ENCODE results near the gene PCDHGC4.

PCDHGC4 gene

DNA sequence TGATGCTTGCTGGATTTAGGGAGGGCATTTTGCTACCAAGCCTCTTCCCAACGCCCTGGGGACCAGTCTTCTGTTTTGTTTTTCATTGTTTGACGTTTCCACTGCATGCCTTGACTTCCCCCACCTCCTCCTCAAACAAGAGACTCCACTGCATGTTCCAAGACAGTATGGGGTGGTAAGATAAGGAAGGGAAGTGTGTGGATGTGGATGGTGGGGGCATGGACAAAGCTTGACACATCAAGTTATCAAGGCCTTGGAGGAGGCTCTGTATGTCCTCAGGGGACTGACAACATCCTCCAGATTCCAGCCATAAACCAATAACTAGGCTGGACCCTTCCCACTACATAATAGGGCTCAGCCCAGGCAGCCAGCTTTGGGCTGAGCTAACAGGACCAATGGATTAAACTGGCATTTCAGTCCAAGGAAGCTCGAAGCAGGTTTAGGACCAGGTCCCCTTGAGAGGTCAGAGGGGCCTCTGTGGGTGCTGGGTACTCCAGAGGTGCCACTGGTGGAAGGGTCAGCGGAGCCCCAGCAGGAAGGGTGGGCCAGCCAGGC lies 27.0 kb downstream of the PCDHGC4 start:
- Histone ChIP-seq H3K27ac (ENCODE audit: low read depth, low read length, poor library complexity, severe bottlenecking) (peak overlapping the region; percentile 90), H3K4me1 (ENCODE audit: insufficient read depth, low read length, severe bottlenecking) (peaks cover 94% of the 10 kb centered on the region), H3K9me2 (ENCODE audit: low read depth, low read length) (no peaks in the 10 kb centered on the region), H3K9ac (ENCODE audit: low read length) (peak overlapping the region; percentile 69; the same call in 1 of the 2 replicates), H2AFZ (ENCODE audit: low read length) (no peak overlapping the region), H3K9me3 (ENCODE audit: low read length) (no peaks in the 10 kb centered on the region), H3K27me3 (ENCODE audit: insufficient read depth, low read length) (no peaks in the 10 kb centered on the region), H3K4me2 (ENCODE audit: low read length) (peak overlapping the region; percentile 86; the same call in 1 of the 2 replicates), H3K36me3 (ENCODE audit: insufficient read depth, low read length) (peaks cover 6% of the 10 kb centered on the region; the same call in 1 of the 2 replicates), H4K20me1 (ENCODE audit: insufficient read depth, low read length) (no peaks in the 10 kb centered on the region), H3F3A (ENCODE audit: insufficient read depth, low read length) (no peaks in the 10 kb centered on the region), H3K4me3 (ENCODE audit: low read depth, low read length, poor library complexity, severe bottlenecking) (peak overlapping the region; percentile 61), H3K79me2 (ENCODE audit: insufficient read depth, low read length) (no peaks in the 10 kb centered on the region)
- TF ChIP-seq, protein P1, sequence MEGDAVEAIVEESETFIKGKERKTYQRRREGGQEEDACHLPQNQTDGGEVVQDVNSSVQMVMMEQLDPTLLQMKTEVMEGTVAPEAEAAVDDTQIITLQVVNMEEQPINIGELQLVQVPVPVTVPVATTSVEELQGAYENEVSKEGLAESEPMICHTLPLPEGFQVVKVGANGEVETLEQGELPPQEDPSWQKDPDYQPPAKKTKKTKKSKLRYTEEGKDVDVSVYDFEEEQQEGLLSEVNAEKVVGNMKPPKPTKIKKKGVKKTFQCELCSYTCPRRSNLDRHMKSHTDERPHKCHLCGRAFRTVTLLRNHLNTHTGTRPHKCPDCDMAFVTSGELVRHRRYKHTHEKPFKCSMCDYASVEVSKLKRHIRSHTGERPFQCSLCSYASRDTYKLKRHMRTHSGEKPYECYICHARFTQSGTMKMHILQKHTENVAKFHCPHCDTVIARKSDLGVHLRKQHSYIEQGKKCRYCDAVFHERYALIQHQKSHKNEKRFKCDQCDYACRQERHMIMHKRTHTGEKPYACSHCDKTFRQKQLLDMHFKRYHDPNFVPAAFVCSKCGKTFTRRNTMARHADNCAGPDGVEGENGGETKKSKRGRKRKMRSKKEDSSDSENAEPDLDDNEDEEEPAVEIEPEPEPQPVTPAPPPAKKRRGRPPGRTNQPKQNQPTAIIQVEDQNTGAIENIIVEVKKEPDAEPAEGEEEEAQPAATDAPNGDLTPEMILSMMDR (IDR thresholded peaks at IDR 0.05; ENCODE audit: low read length), result no peak
- TF ChIP-seq EZH2 (IDR thresholded peaks at IDR 0.05; ENCODE audit: borderline replicate concordance, low read length), result no peak

- peak overlapping the region; percentile 61 for H3K4me3 ChIP-seq (ENCODE audit: low read depth, low read length, poor library complexity, severe bottlenecking)
- no peaks in the 10 kb centered on the region for H3F3A ChIP-seq (ENCODE audit: insufficient read depth, low read length)
These were observed 27.6 kb downstream of the PCDHGC4 start for GRCh38 chr5:141512390-141512910.

GRCh38 chr5:141512911-141513626 lies 28.2 kb downstream of the PCDHGC4 start:
- TF ChIP-seq, protein P1 (IDR thresholded peaks at IDR 0.05; ENCODE audit: low read length), result no peak
- TF ChIP-seq EZH2 (IDR thresholded peaks at IDR 0.05; ENCODE audit: borderline replicate concordance, low read length), result no peak
- Histone ChIP-seq H2AFZ (ENCODE audit: low read length) (no peak overlapping the region; the same call in 1 of the 2 replicates), H3K9me3 (ENCODE audit: low read length) (no peaks in the 10 kb centered on the region), H3K36me3 (ENCODE audit: insufficient read depth, low read length) (peaks cover 9% of the 10 kb centered on the region; the same call in 1 of the 2 replicates), H3K9ac (ENCODE audit: low read length) (peak overlapping the region; percentile 69), H3K4me1 (ENCODE audit: insufficient read depth, low read length, severe bottlenecking) (peaks cover 82% of the 10 kb centered on the region), H3K4me2 (ENCODE audit: low read length) (peak overlapping the region; percentile 86), H3K27me3 (ENCODE audit: insufficient read depth, low read length) (no peaks in the 10 kb centered on the region), H3K4me3 (ENCODE audit: low read depth, low read length, poor library complexity, severe bottlenecking) (peak overlapping the region; percentile 61), H4K20me1 (ENCODE audit: insufficient read depth, low read length) (no peaks in the 10 kb centered on the region), H3F3A (ENCODE audit: insufficient read depth, low read length) (no peaks in the 10 kb centered on the region), H3K27ac (ENCODE audit: low read depth, low read length, poor library complexity, severe bottlenecking) (peak overlapping the region; percentile 90), H3K79me2 (ENCODE audit: insufficient read depth, low read length) (no peaks in the 10 kb centered on the region), H3K9me2 (ENCODE audit: low read depth, low read length) (no peaks in the 10 kb centered on the region)

More at GRCh38 chr5:141512390-141512910, 27.6 kb downstream of the PCDHGC4 start:
- peak overlapping the region; percentile 90 for H3K27ac ChIP-seq (ENCODE audit: low read depth, low read length, poor library complexity, severe bottlenecking)
- H3K27me3 ChIP-seq (ENCODE audit: insufficient read depth, low read length), result no peaks in the 10 kb centered on the region
- peaks cover 88% of the 10 kb centered on the region for H3K4me1 ChIP-seq (ENCODE audit: insufficient read depth, low read length, severe bottlenecking)
- peak overlapping the region; percentile 69 for H3K9ac ChIP-seq (ENCODE audit: low read length)
- peak overlapping the region; percentile 86 for H3K4me2 ChIP-seq (ENCODE audit: low read length)
- H3K9me3 ChIP-seq (ENCODE audit: low read length), result no peaks in the 10 kb centered on the region
- H3K79me2 ChIP-seq (ENCODE audit: insufficient read depth, low read length), result no peaks in the 10 kb centered on the region
- no peaks in the 10 kb centered on the region for H3K9me2 ChIP-seq (ENCODE audit: low read depth, low read length)
- no peak overlapping the region; the same call in 1 of the 2 replicates for H2AFZ ChIP-seq (ENCODE audit: low read length)
- peaks cover 9% of the 10 kb centered on the region; the same call in 1 of the 2 replicates for H3K36me3 ChIP-seq (ENCODE audit: insufficient read depth, low read length)
- no peaks in the 10 kb centered on the region for H4K20me1 ChIP-seq (ENCODE audit: insufficient read depth, low read length)
- TF ChIP-seq, protein P1 (IDR thresholded peaks at IDR 0.05; ENCODE audit: low read length), result peak; percentile 97
- no peak for TF ChIP-seq EZH2 (IDR thresholded peaks at IDR 0.05; ENCODE audit: borderline replicate concordance, low read length)

Data from OCI-LY1 (cell line).